WTC11 (cell line): ENCODE data around the gene COL10A1. TPM values are rescaled to one million over a fixed set of nuclear protein-coding genes. Genes with fewer than 3 reads are reported as not detected.

Source experiments
- ATAC-seq: fragments of 200-7000 bp; cut with Tn5 transposase; 2 replicates; pipeline ENCODE4 v1.10.0; 2021; ENCODE audit warnings: mild to moderate bottlenecking, moderate library complexity
- CTCF ChIA-PET: fragments of 300-600 bp; sonication (Branson Sonifier 250); formaldehyde crosslinking; loops from one replicate; lab custom pipeline; 2021; ENCODE audit warnings: antibody characterized with exemption; lab: Charles Lee
- POLR2A ChIA-PET: fragments of 350-600 bp; sonication (Branson Sonifier 250); formaldehyde crosslinking; loops from one replicate; lab custom pipeline; 2021; ENCODE audit warnings: antibody characterized with exemption; lab: Charles Lee
- DNase-seq: peaks from one replicate; pipeline ENCODE4 v3.0.0; 2021; ENCODE audit warnings: low spot score
- H3K27ac Mint-ChIP-seq: 2 replicates; pipeline ENCODE4 v1.8.0; 2021; ENCODE audit warnings: mixed read lengths
- H3K27me3 Mint-ChIP-seq: 2 replicates; pipeline ENCODE4 v1.8.0; 2021; ENCODE audit warnings: low read depth, mild to moderate bottlenecking, moderate library complexity, mixed read lengths
- H3K36me3 Mint-ChIP-seq: 2 replicates; pipeline ENCODE4 v1.8.0; 2021; ENCODE audit warnings: mixed read lengths
- H3K4me1 Mint-ChIP-seq: 2 replicates; pipeline ENCODE4 v1.8.0; 2022; ENCODE audit warnings: mixed read lengths
- H3K4me3 Mint-ChIP-seq: 2 replicates; pipeline ENCODE4 v1.8.0; 2021; ENCODE audit warnings: mild to moderate bottlenecking, moderate library complexity, mixed read lengths
- H3K9me3 Mint-ChIP-seq: 2 replicates; pipeline ENCODE4 v1.8.0; 2021; ENCODE audit warnings: mixed read lengths
- CBFB ChIP-seq: sonication (generic); formaldehyde crosslinking; IDR thresholded peaks from 2 replicates; pipeline ENCODE4 v1.8.1; 2022; ENCODE audit warnings: mild to moderate bottlenecking, low read depth, missing genetic modification reagents
- CREB1 ChIP-seq: sonication (generic); formaldehyde crosslinking; IDR thresholded peaks from 2 replicates; pipeline ENCODE4 v1.8.0; 2023; ENCODE audit warnings: mild to moderate bottlenecking, missing genetic modification reagents
- CREM ChIP-seq: sonication (generic); formaldehyde crosslinking; IDR thresholded peaks from 2 replicates; pipeline ENCODE4 v1.8.1; 2022; ENCODE audit warnings: mild to moderate bottlenecking, missing genetic modification reagents, moderate library complexity
- E2F1 ChIP-seq: sonication (generic); formaldehyde crosslinking; IDR thresholded peaks from 2 replicates; pipeline ENCODE4 v1.8.0; 2022; ENCODE audit warnings: mild to moderate bottlenecking, missing genetic modification reagents
- E2F5 ChIP-seq: sonication (generic); formaldehyde crosslinking; IDR thresholded peaks from 2 replicates; pipeline ENCODE4 v1.8.1; 2022; ENCODE audit warnings: mild to moderate bottlenecking, moderate library complexity, missing genetic modification reagents
- ERG ChIP-seq: fragments of 250-450 bp; sonication (Bioruptor Pico); IDR thresholded peaks from 2 replicates; pipeline ENCODE4 v1.8.0; 2021; ENCODE audit warnings: mild to moderate bottlenecking
- FOXJ3 ChIP-seq: sonication (generic); formaldehyde crosslinking; IDR thresholded peaks from 2 replicates; pipeline ENCODE4 v1.9.0; 2021; ENCODE audit warnings: missing genetic modification reagents, mild to moderate bottlenecking, borderline replicate concordance
- HMGXB4 ChIP-seq: sonication (generic); formaldehyde crosslinking; IDR thresholded peaks from 2 replicates; pipeline ENCODE4 v1.8.1; 2023; ENCODE audit warnings: mild to moderate bottlenecking, moderate library complexity, missing genetic modification reagents
- NFATC4 ChIP-seq: fragments of 250-450 bp; sonication (Bioruptor Pico); IDR thresholded peaks from 2 replicates; pipeline ENCODE4 v1.9.0; 2021; ENCODE audit warnings: mild to moderate bottlenecking
- NR1H2 ChIP-seq: sonication (generic); formaldehyde crosslinking; IDR thresholded peaks from 2 replicates; pipeline ENCODE4 v1.9.0; 2021; ENCODE audit warnings: mild to moderate bottlenecking, moderate library complexity, missing genetic modification reagents
- PREB ChIP-seq: sonication (generic); formaldehyde crosslinking; IDR thresholded peaks from 2 replicates; pipeline ENCODE4 v1.8.1; 2022; ENCODE audit warnings: mild to moderate bottlenecking, missing genetic modification reagents, moderate library complexity, borderline replicate concordance
- RORB ChIP-seq: fragments of 250-450 bp; sonication (Bioruptor Pico); IDR thresholded peaks from 2 replicates; pipeline ENCODE4 v1.9.0; 2021; ENCODE audit warnings: mild to moderate bottlenecking
- SMAD4 ChIP-seq: sonication (generic); formaldehyde crosslinking; IDR thresholded peaks from 2 replicates; pipeline ENCODE4 v1.8.0; 2022; ENCODE audit warnings: mild to moderate bottlenecking, missing genetic modification reagents
- TEAD4 ChIP-seq: sonication (generic); formaldehyde crosslinking; IDR thresholded peaks from 2 replicates; pipeline ENCODE4 v1.8.0; 2022; ENCODE audit warnings: mild to moderate bottlenecking, missing genetic modification reagents
- USF2 ChIP-seq: sonication (generic); formaldehyde crosslinking; IDR thresholded peaks from 2 replicates; pipeline ENCODE4 v1.8.1; 2023; ENCODE audit warnings: mild to moderate bottlenecking, missing genetic modification reagents, moderate library complexity
- ZBTB43 ChIP-seq: sonication (generic); formaldehyde crosslinking; IDR thresholded peaks from 2 replicates; pipeline ENCODE4 v1.8.1; 2023; ENCODE audit warnings: mild to moderate bottlenecking, missing genetic modification reagents
- ZNF138 ChIP-seq: sonication (generic); formaldehyde crosslinking; conservative IDR thresholded peaks from 2 replicates; pipeline ENCODE4 v1.8.1; 2022; ENCODE audit warnings: mild to moderate bottlenecking, moderate library complexity, missing genetic modification reagents
- ZNF281 ChIP-seq: sonication (generic); formaldehyde crosslinking; IDR thresholded peaks from 2 replicates; pipeline ENCODE4 v1.8.0; 2023; ENCODE audit warnings: mild to moderate bottlenecking, missing genetic modification reagents
- ZNF396 ChIP-seq: fragments of 250-450 bp; sonication (Bioruptor Pico); IDR thresholded peaks from 2 replicates; pipeline ENCODE4 v1.8.0; 2021; ENCODE audit warnings: mild to moderate bottlenecking, moderate library complexity, borderline replicate concordance
- ZNF423 ChIP-seq: fragments of 250-450 bp; sonication (Bioruptor Pico); IDR thresholded peaks from 2 replicates; pipeline ENCODE4 v2.1.2; 2022; ENCODE audit warnings: mild to moderate bottlenecking, moderate library complexity
- total RNA-seq: library from RNA; stranded (reverse); gene quantifications from 3 replicates; pipeline ENCODE4 v1.2.3, GENCODE V29; 2021

The COL10A1 gene
- total RNA-seq, 1 experiment from 2014 or later = not detected

- Mint-ChIP-seq H3K27me3 (no peaks in the 10 kb centered on the region), H3K4me3 (no peak overlapping the region), H3K9me3 (no peaks in the 10 kb centered on the region), H3K27ac (no peak overlapping the region)
- no peak for ATAC-seq
- DNase-seq = no peak
- CTCF ChIA-PET = no interaction called here
- TF ChIP-seq USF2 (no peak), PREB (no peak), ZNF423 (CRISPR knock-in tag) (no peak), CBFB (CRISPR knock-in tag) (no peak), NR1H2 (CRISPR knock-in tag) (no peak), ERG (CRISPR knock-in tag) (no peak), CREM (CRISPR knock-in tag) (no peak), RORB (CRISPR knock-in tag) (no peak), ZNF396 (CRISPR knock-in tag) (no peak), SMAD4 (CRISPR knock-in tag) (no peak), ZNF281 (CRISPR knock-in tag) (no peak), E2F1 (CRISPR knock-in tag) (no peak), ZNF138 (no peak), FOXJ3 (CRISPR knock-in tag) (no peak), ZBTB43 (CRISPR knock-in tag) (no peak), CREB1 (no peak), TEAD4 (CRISPR knock-in tag) (no peak), E2F5 (CRISPR knock-in tag) (no peak), NFATC4 (no peak), HMGXB4 (no peak)
- TF ChIP-seq, all 79 proteins: peak for 0
- H3K4me1 Mint-ChIP-seq = peaks cover 12% of the 10 kb centered on the region
- H3K36me3 Mint-ChIP-seq = peaks cover 52% of the 10 kb centered on the region
- POLR2A ChIA-PET = no interaction called here
Observed at GRCh38 chr6:116113386-116113785, 12.5 kb downstream of the COL10A1 start.
